Measurements from ENCODE around the gene MARCHF7.
A peak's percentile ranks its signal among the peaks of the same experiment; 100 is the strongest.
"Not testable (repeated sequence)": the region's sequence is repeated elsewhere in the genome, so short reads cannot be mapped to it uniquely, and the experiment has no call there.

The MARCHF7 gene

GRCh38 chr2:159712143-159712928, at the start of gene MARCHF7:
TSS of gene MARCHF7 (plus strand) at chr2:159712506. CDS start at chr2:159729023, 16,517 bp downstream.
- DNase-seq (ENCODE audit: low read depth) = peak; percentile 65

DNA sequence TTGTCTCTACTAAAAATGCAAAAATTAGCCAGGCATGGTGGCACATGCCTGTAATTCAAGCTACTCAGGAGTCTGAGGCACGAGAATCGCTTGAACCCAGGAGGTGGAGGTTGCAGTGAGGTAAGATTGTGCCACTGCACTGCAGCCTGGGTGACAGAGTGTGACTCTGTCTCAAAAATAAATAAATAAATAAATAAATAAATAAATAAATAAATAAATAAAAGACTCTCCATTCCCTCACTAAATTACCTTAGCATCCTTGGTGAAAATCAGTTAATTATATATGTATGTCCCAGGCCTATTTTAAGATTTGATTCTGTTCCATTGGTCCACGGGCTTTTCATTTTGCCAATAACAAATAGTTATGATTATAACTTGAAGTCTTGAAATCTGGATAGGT, 44.9 kb upstream of the MARCHF7 start:
- DNase-seq (ENCODE audit: low read depth) = not testable (repeated sequence)

GRCh38 chr2:159671047-159671446, 41.3 kb upstream of the MARCHF7 start:
- DNase-seq (ENCODE audit: low read depth) = no peak

- DNase-seq (ENCODE audit: low read depth) = no peak
These were observed 34.7 kb upstream of the MARCHF7 start for GRCh38 chr2:159677654-159678053.

DNA sequence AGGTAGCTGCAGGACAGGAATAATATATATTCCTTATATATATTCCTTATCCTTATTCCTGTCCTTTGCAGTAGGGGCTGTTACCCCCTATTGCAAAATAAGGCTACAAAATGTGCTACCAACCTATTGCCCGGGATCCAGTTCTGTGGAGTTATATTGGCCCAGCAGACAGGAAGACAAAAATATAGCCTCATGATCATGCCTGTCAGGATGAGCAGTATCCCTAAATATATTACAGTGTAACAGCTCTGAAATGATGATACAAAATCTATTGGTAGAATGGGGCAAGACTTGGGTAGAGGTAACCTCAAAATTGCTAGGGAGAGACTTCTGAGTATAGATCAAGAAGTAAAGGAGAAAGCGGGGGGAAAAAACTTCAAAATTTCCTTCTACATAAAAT, 31.6 kb upstream of the MARCHF7 start:
- no peak for DNase-seq (ENCODE audit: low read depth)

- no peak for DNase-seq (ENCODE audit: low read depth)
These were observed 28.5 kb upstream of the MARCHF7 start for GRCh38 chr2:159683817-159684216.

DNA sequence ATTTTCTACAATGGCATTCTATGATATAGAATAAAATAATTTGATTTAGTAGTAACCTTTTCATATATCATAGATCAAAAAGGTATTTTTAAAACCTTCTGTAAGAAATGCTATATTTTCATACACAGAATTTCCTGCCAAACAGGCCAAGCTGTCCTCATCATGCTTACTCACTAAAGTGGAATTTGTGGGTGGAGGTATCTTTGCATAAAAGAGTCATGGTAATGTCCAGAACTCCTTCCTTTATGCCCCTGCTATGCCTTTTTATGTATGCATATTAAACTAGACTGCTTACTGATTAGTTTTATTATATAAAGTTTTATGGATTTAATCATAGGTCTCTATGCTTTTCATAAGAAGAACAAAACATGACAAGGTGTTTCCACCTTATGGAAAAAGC, 27.5 kb upstream of the MARCHF7 start:
- DNase-seq (ENCODE audit: low read depth) = no peak

- DNase-seq (ENCODE audit: low read depth) = no peak
These were observed 17.7 kb upstream of the MARCHF7 start for GRCh38 chr2:159694500-159695040.

GRCh38 chr2:159695795-159696448, 16.4 kb upstream of the MARCHF7 start:
- no peak for DNase-seq (ENCODE audit: low read depth)

DNA sequence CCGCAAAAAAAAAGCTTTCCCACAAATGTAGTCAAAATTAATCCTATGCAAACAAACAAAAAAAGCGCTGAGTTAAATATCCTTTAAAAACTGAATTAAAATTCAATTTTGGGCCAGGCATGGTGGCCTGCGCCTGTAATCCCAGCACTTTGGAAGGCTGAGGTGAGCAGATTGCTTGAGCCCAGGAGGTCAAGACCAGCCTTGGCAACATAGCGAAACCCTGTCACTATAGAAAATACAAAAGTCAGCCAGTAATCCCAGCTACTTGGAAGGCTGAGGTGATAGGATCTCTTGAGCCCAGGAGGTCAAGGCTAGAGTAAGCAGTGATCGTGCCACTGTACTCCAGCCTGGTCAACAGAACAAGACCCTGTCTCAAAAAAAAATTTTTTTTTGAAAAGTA, 8.8 kb upstream of the MARCHF7 start:
- no peak for DNase-seq (ENCODE audit: low read depth)

DNA sequence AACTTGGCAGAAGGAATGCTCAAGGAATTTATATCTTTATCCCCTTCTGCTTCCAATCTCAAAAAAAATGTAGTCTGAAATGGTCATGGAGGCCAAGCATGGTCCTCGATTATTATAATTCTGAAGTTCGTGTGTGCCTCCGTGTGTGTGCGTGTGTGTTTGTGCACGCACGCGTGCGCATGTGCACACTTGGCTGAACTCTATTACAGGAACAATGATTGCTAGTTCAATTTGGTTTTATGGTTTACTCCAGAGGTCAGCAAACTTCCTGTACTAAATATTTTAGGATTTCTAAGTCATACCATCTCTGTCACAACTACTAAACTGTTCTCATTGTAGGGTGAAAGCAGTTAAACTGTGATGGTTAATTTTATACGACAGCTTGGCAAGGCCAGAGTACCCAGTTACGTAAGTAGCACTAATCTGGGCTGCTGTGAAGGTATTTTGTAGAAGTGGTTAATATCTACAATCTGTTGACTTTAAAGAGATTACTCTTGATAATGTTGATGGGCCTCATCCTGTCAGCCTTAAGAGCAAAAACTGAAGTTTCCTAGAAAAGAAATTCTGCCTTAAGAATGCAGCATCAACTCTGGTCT, 5.8 kb upstream of the MARCHF7 start:
- no peak for DNase-seq (ENCODE audit: low read depth)

- no peak for DNase-seq (ENCODE audit: low read depth)
These were observed 4.1 kb upstream of the MARCHF7 start for GRCh38 chr2:159708066-159708760.

DNA sequence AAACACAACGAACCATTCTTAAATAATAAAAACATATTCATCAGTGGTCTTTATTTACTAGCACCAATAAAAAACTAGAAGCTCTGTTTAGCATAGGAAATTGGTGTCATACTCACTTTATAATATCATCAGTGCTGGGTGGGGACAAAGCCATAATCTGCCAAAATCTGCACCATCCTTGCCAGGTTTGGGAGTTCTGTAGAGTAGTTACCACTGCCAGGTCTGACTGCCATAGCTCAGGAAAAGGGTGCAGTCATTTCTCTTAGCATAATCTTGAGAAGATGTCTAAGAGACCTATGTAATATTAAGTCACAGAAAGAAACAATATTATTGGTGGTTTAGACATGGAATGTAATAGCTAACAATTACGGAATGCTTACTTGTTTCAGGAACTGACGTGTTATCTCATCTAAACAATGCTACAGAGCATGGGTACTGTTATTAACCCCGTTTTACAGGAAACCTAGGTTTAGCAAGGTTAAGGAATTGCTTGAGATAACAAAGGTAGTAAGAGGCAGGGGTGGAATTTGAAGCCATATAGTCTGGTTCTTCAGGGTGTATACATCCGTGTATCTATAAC, 1.6 kb upstream of the MARCHF7 start:
- DNase-seq (ENCODE audit: low read depth) = no peak

DNA sequence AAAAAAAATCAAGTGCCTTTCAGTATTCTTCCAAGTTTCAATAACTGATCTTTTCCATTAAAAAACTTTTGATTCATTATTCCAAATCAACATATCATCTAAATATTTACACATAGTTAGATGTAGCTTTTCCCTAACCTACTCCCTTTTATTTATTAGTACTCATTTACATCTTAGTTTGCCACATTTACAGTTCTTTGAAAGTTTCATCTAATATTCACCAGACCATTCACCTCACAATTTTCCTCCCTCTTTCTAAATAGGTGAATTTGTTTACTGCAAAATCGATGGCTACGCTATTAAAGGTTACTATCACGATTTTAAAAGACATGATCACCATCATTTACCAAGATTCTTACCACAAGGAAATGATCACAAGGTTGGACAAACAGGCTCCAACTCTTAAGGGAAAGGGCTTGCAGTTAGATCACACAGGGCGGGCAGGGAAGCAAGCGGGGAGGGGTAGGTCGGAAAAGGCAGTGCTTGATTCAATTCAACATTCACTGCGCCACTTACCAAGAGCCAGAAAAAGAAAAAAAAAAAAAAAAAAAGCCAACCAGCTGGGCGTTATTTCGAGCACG, 654 bp upstream of the MARCHF7 start:
- DNase-seq (ENCODE audit: low read depth) = no peak

DNA sequence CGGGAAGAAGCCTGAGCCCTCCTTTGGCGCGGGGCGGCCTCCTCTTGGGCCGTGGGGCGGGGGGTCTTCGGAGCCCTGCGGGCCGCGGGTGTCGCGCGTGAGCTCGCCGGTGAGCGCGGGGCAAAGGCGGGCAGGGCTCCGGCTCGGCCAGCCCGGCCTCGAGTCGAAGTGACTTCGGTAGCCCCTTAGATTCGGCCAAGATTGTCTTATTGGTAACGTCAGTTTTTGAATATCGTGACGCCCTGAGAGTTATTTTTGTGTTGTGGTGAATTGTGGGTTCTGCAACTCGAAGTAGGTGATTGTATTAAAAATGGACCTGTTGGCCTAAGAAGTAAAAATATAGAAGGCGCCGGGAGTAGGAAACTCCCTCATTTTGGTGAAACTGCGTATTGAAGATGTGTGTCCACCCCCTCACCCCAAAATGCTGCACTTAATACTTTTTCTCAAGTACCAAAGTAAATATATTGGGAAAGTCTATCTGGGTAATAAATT, 669 bp downstream of the MARCHF7 start:
- DNase-seq (ENCODE audit: low read depth) = no peak

- no peak for DNase-seq (ENCODE audit: low read depth)
These were observed 1.4 kb downstream of the MARCHF7 start for GRCh38 chr2:159713631-159714246.

- no peak for DNase-seq (ENCODE audit: low read depth)
These were observed 2.1 kb downstream of the MARCHF7 start for GRCh38 chr2:159714247-159714930.

GRCh38 chr2:159715451-159715850, 3.1 kb downstream of the MARCHF7 start:
- no peak for DNase-seq (ENCODE audit: low read depth)

DNA sequence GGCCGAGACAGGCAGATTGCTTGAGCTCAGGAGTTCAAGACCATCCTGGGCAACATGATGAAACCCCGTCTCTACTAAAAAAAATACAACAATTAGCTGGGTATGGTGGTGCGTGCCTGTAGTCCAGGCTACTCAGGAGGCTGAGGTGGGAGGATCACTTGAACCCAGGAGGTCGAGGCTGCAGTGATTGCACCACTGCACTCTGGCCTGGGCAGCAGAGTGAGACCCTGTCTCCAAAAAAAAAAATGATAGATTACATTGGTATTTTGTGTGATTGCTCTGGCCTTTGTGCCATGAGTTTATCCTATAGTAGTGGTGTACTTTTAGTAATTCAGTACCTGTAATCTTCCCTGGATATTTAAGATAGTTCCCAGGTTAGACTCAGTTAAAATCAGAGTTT, 4.1 kb downstream of the MARCHF7 start:
- DNase-seq (ENCODE audit: low read depth) = not testable (repeated sequence)

- DNase-seq (ENCODE audit: low read depth) = no peak
These were observed 4.6 kb downstream of the MARCHF7 start for GRCh38 chr2:159716857-159717256.
